Heart left ventricle (tissue), 16 donors: ENCODE data around the gene ANXA4. TPM values are rescaled to one million over a fixed set of nuclear protein-coding genes. Genes with fewer than 3 reads are reported as not detected.

Experiments used
- ATAC-seq, 4 donors: fragments of 200-7000 bp; cut with Tn5 transposase; one replicate each; pipeline ENCODE4 v1.9.1; 2020 to 2022; ENCODE audit warnings: moderate library complexity in 4 of 4, mild to moderate bottlenecking in 3 of 4, moderate number of reproducible peaks in 1 of 4
- DNase-seq, 5 donors: peaks; one replicate each; pipeline ENCODE4 v3.0.0-alpha.2; 2020
- H3K27ac ChIP-seq, 12 donors: fragments of 200-600 bp; sonication (generic) in 4 of 12; one replicate each; pipeline versions ENCODE4 v1.5.0 to v1.8.0; 2016 to 2022; ENCODE audit warnings: mild to moderate bottlenecking in 2 of 12
- H3K27me3 ChIP-seq, 9 donors: fragments of 200-600 bp; sonication (generic) in 2 of 9; one replicate each; pipeline versions ENCODE4 v1.5.1 to v1.8.0; 2016 to 2022; ENCODE audit warnings: mild to moderate bottlenecking in 3 of 9
- H3K36me3 ChIP-seq, 9 donors: fragments of 200-600 bp; sonication (generic) in 2 of 9; one replicate each; pipeline versions ENCODE4 v1.5.0 to v1.8.0; 2018 to 2022; ENCODE audit warnings: mild to moderate bottlenecking in 2 of 9
- H3K4me1 ChIP-seq, 12 donors: fragments of 200-600 bp; sonication (generic) in 4 of 12; one replicate each; pipeline versions ENCODE4 v1.5.0 to v1.8.0; 2016 to 2022; ENCODE audit warnings: mild to moderate bottlenecking in 3 of 12
- H3K4me3 ChIP-seq, 12 donors: fragments of 200-600 bp; sonication (generic) in 4 of 12; one replicate each; pipeline versions ENCODE4 v1.5.0 to v1.8.0; 2017 to 2022; ENCODE audit warnings: mild to moderate bottlenecking in 9 of 12, moderate library complexity in 4 of 12
- H3K9me3 ChIP-seq, 12 donors: fragments of 200-600 bp; sonication (generic) in 4 of 12; one replicate each; pipeline versions ENCODE4 v1.5.0 to v1.8.0; 2016 to 2022; ENCODE audit warnings: mild to moderate bottlenecking in 1 of 12
- CTCF ChIP-seq, 12 donors: fragments of 200-600 bp; sonication (generic) in 4 of 12; IDR thresholded peaks; one replicate each; pipeline versions ENCODE4 v1.5.0 to v1.8.0; 2018 to 2022; ENCODE audit warnings: antibody characterized with exemption in 12 of 12, mild to moderate bottlenecking in 5 of 12
- POLR2A ChIP-seq, 2 donors: fragments of 450-650 bp; IDR thresholded peaks; one replicate each; pipeline ENCODE4 v1.6.1; 2017; ENCODE audit warnings: antibody characterized with exemption in 2 of 2, mild to moderate bottlenecking in 2 of 2, moderate library complexity in 2 of 2
- WGBS, 4 donors: extraction: QIAGEN DNeasy Blood & Tissue Kit in 2 of 4; methylation state at CpG; one replicate each; pipeline versions ENCODE4 v1.1.5 to v1.1.7; 2013 to 2018; 5-methylcytosine and 5-hydroxymethylcytosine counted together
- intact Hi-C, 10 donors: fragments of 100-400 bp; cut with DNase I; formaldehyde crosslinking; loops; one replicate each; pipeline versions ENCODE4 v1.11.1 to v1.14.2; 2022
- polyA plus RNA-seq, 2 donors: library from polyadenylated mRNA; stranded (reverse); fragments of 200-250 nt; gene quantifications; one replicate each; pipeline ENCODE4 v1.2.3, GENCODE V29; 2013
- total RNA-seq, 9 donors: library from RNA; depleted of rRNA in 2 of 9; stranded (reverse); fragments of >200 nt in 2 of 9; fragmentation: NEBNext Ultra II Directional in 3 of 9; extraction: Animal tissue kit (Norgen Biotek cat#: 25700) in 3 of 9; gene quantifications; one replicate each; pipeline versions ENCODE4 v1.1.0 to v1.2.4, GENCODE V29; 2016 to 2023
- donor health status: ischemic (EF 13 %, LVEDD 7.1; RV severe dilation, severe dysfunction).
- donor health status: healthy with polysubstance abuse.
- donor health status: DM: no; HTN: yes; CAD: no.
- donor health status: DM: no; HTN: no; CAD: no.
- donor health status: ischemic (EF 25% LVEDD 6.9; RV normal size, moderate dysfunction).
- donor health status: ischemic (EF 25% LVEDD 5.7; RV mildly dilated, moderate dysfunction).
- donor health status: healthy.
- donor health status: DM: yes; HTN: yes; CAD: no.
- donor health status: ischemic (EF 35%, LVEDD 5.7; RV mildly dilated, moderate dysfunction).
- donor health status: nonischemic (EF 11% LVEDD 7.7; RV severe dilation, severe dysfunction).
- donor health status: DM: yes; HTN: yes; CAD: no.
- donor health status: PGD.
- donor health status: ischemic (EF 29% LVEDD 5.4; RV normal size, mild dysfunction).
- donor health status: nonischemic (EF 23%, LVEDD 6.1; RV moderate dilation, normal function).

ANXA4 gene
- total and polyA plus RNA-seq, 11 donors = 7.3 to 73.5 (median 18.8) TPM

- Histone ChIP-seq H3K9me3 (no peaks in the 10 kb centered on the region), H3K27ac (no peak overlapping the region), H3K4me3 (no peak overlapping the region), H3K4me1 (peaks cover 0 to 67% (median 26%) of the 10 kb centered on the region in 12 donors), H3K36me3 (peaks cover 0 to 3% (median 0%) of the 10 kb centered on the region in 9 donors), H3K27me3 (no peaks in the 10 kb centered on the region)
- DNase-seq (no peak), ATAC-seq (no peak)
- no peak for TF ChIP-seq POLR2A (IDR thresholded peaks at IDR 0.05)
- TF ChIP-seq CTCF (IDR thresholded peaks at IDR 0.05) = no peak
- intact Hi-C loops = no loop called here
- 81 to 90% (median 87%) methylated on average over 3 of the region's 3 CpGs for WGBS, 4 donors
Measured at GRCh38 chr2:69766014-69766413, 24.1 kb downstream of the ANXA4 start.

- peak overlapping the region in 3 of 12 donors; percentile 3 to 34 (median 23) for H3K27ac ChIP-seq
- TF ChIP-seq POLR2A (IDR thresholded peaks at IDR 0.05) = no peak
- peak in 2 of 12 donors; percentile 14 to 30 for TF ChIP-seq CTCF (IDR thresholded peaks at IDR 0.05)
- H3K4me3 ChIP-seq = no peak overlapping the region
- H3K36me3 ChIP-seq = peaks cover 0 to 3% (median 0%) of the 10 kb centered on the region in 9 donors
- ATAC-seq = no peak
- no peak for DNase-seq
- 53 to 77% (median 63%) methylated on average over 3 of the region's 3 CpGs for WGBS, 4 donors
- intact Hi-C loops = no loop called here
- no peaks in the 10 kb centered on the region for H3K27me3 ChIP-seq
- no peaks in the 10 kb centered on the region for H3K9me3 ChIP-seq
- H3K4me1 ChIP-seq = peaks cover 0 to 75% (median 26%) of the 10 kb centered on the region in 12 donors
Measured at GRCh38 chr2:69767034-69767433, 25.1 kb downstream of the ANXA4 start.

GRCh38 chr2:69768235-69768634 lies 26.3 kb downstream of the ANXA4 start:
- intact Hi-C loops = no loop called here
- Histone ChIP-seq H3K27me3 (no peaks in the 10 kb centered on the region), H3K36me3 (peaks cover 0 to 3% (median 0%) of the 10 kb centered on the region in 9 donors), H3K4me1 (peaks cover 0 to 73% (median 26%) of the 10 kb centered on the region in 12 donors), H3K4me3 (no peak overlapping the region), H3K9me3 (no peaks in the 10 kb centered on the region), H3K27ac (no peak overlapping the region)
- no peak for DNase-seq
- no peak for TF ChIP-seq POLR2A (IDR thresholded peaks at IDR 0.05)
- no peak for TF ChIP-seq CTCF (IDR thresholded peaks at IDR 0.05)
- WGBS, 4 donors = 87 to 96% (median 94%) methylated on average over 5 of the region's 5 CpGs
- no peak for ATAC-seq

- Histone ChIP-seq H3K36me3 (peaks cover 0 to 3% (median 0%) of the 10 kb centered on the region in 9 donors), H3K4me3 (no peak overlapping the region), H3K27me3 (no peaks in the 10 kb centered on the region), H3K27ac (no peak overlapping the region), H3K9me3 (no peaks in the 10 kb centered on the region), H3K4me1 (peaks cover 0 to 73% (median 26%) of the 10 kb centered on the region in 12 donors)
- 94 to 99% (median 96%) methylated on average over 2 of the region's 2 CpGs for WGBS, 4 donors
- intact Hi-C loops = no loop called here
- DNase-seq = no peak
- ATAC-seq = no peak
- TF ChIP-seq POLR2A (IDR thresholded peaks at IDR 0.05) (no peak), CTCF (IDR thresholded peaks at IDR 0.05) (no peak)
Measured at GRCh38 chr2:69768789-69769188, 26.9 kb downstream of the ANXA4 start.
